Large intestine (tissue), 3 donors: Measurements from ENCODE around the gene HES5. TPM values are rescaled to one million over a fixed set of nuclear protein-coding genes. Genes with fewer than 3 reads are reported as not detected.

Experiments
- DNase-seq, 2 donors: peaks; one replicate each; pipeline versions ENCODE4 v3.0.0 to v3.0.0-alpha.2; 2013
- H3K27ac ChIP-seq: one replicate; pipeline ENCODE4 v1.5.1; 2013; ENCODE audit warnings: low read length
- H3K27me3 ChIP-seq: 2 replicates; pipeline ENCODE4 v1.6.1; 2013; ENCODE audit warnings: low read length; ENCODE audit not compliant: control insufficient read depth, insufficient read depth
- H3K36me3 ChIP-seq: 2 replicates; pipeline ENCODE4 v1.6.1; 2013; ENCODE audit warnings: low read length; ENCODE audit not compliant: control insufficient read depth, insufficient read depth
- H3K4me1 ChIP-seq: one replicate; pipeline ENCODE4 v1.6.1; 2013; ENCODE audit warnings: low read length; ENCODE audit not compliant: control insufficient read depth, insufficient read depth
- H3K4me3 ChIP-seq: one replicate; pipeline ENCODE4 v1.5.1; 2013; ENCODE audit warnings: low read length
- H3K9me3 ChIP-seq: one replicate; pipeline ENCODE4 v1.6.1; 2013; ENCODE audit warnings: mild to moderate bottlenecking, low read depth, low read length, moderate library complexity; ENCODE audit not compliant: control insufficient read depth
- WGBS: methylation state at CpG from one replicate; pipeline ENCODE4 v1.1.5; 2013; ENCODE audit warnings: low lambda C conversion rate; ENCODE audit not compliant: insufficient coverage; 5-methylcytosine and 5-hydroxymethylcytosine counted together
- polyA plus RNA-seq: library from polyadenylated mRNA; unstranded; fragments of 120-200 nt; gene quantifications from one replicate; pipeline ENCODE4 v1.2.1, GENCODE V29; 2013

The HES5 gene
- polyA plus RNA-seq, 1 donor = 0.31 TPM

DNA sequence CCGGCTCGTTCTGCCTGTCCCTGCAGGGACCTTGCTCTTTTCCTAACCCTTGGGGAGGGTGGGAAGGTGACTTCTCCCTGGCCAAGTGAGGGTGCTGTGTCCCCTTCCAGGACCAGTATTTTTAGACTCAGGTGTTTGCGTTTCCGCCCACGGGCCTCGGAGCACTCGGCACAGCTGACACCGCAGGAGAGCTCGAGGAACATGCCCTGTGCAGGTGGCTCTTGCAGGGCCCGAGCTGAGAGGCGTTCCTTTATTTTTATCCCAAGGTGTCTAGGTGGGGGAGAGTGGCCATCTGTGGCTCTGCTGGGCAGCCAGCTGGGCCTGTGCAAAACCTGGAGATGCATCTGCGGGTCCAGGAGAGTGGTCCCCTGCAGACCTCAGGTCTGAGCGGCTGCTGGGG lies 38.0 kb downstream of the HES5 start:
- WGBS = no CpG with 5 or more reads among the region's 13 CpGs
- H3K9me3 ChIP-seq = peaks cover 3% of the 10 kb centered on the region
- no peaks in the 10 kb centered on the region for H3K36me3 ChIP-seq
- peaks cover 7% of the 10 kb centered on the region for H3K4me1 ChIP-seq
- H3K27ac ChIP-seq = no peak overlapping the region
- H3K27me3 ChIP-seq = peaks cover 3% of the 10 kb centered on the region
- no peak for DNase-seq
- H3K4me3 ChIP-seq = no peak overlapping the region

DNA sequence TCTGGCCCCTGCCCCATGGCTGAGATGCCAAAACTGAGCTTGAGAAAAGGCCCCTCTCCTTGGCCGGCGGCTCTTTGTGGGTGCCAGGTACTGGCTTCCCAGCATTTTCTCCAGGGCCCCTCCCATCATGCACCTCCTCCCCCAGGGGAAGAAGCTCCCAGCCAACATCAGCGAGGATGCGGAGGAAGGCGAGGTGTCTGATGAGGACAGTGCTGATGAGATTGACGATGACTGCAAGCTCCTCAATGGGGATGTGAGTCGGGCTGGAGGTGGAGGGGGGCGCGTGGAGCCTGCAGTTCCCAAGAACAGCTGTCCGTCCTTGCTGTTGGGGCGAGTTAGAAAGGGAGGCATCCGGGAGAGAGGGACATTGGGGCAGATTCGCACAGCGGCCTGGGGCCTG lies 40.4 kb downstream of the HES5 start:
- no peak overlapping the region for H3K4me3 ChIP-seq
- WGBS = no CpG with 5 or more reads among the region's 14 CpGs
- no peak for DNase-seq
- peaks cover 3% of the 10 kb centered on the region for H3K27me3 ChIP-seq
- H3K9me3 ChIP-seq = peaks cover 3% of the 10 kb centered on the region
- no peaks in the 10 kb centered on the region for H3K36me3 ChIP-seq
- no peak overlapping the region for H3K27ac ChIP-seq
- peaks cover 21% of the 10 kb centered on the region for H3K4me1 ChIP-seq

DNA sequence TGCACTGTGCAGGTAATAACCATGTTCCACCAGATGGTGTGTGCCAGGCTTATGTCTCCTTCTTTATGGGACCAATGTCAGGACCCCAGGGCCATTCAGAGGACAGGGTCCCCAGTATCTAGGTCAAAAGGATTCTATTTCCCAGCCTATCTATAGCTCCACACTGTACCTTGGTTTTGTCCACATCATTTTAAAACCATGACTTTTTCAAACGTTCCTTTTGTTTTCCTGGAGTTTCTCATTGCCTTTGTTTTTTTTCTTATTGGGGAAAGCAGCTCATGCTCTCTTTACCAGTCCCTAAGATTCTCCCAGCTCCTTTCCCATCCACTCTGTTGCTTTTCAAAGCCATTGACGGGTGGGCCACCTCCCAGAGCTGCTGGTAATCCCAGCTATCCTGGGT lies 41.4 kb downstream of the HES5 start:
- peaks cover 17% of the 10 kb centered on the region for H3K4me1 ChIP-seq
- peaks cover 3% of the 10 kb centered on the region for H3K9me3 ChIP-seq
- H3K4me3 ChIP-seq = no peak overlapping the region
- no peak overlapping the region for H3K27ac ChIP-seq
- no peak for DNase-seq
- H3K36me3 ChIP-seq = no peaks in the 10 kb centered on the region
- peaks cover 3% of the 10 kb centered on the region for H3K27me3 ChIP-seq
- 100% methylated on average over 1 of the region's 2 CpGs for WGBS

DNA sequence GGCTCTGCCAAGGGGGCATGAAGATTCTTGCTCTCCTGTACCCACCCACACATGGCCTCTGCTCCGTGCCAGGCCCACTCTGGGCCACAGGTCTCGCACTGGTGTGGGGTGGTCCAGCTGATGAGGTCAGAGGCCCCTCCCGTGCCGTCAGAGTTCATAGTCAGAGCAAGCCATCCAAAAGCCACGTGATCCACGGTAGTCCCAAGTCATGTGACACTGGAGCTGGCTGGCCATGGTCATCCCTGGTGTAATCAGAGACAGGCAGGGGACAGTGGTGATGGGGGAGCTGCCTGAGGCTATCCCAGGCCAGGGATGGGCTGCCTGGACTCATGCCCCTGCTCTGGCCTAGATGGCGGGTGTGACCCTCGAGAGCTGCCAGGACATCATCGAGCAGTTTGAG lies 43.5 kb downstream of the HES5 start:
- peaks cover 3% of the 10 kb centered on the region for H3K9me3 ChIP-seq
- H3K4me3 ChIP-seq = no peak overlapping the region
- no peaks in the 10 kb centered on the region for H3K36me3 ChIP-seq
- H3K27ac ChIP-seq = no peak overlapping the region
- DNase-seq = no peak
- WGBS = no CpG with 5 or more reads among the region's 9 CpGs
- no peaks in the 10 kb centered on the region for H3K27me3 ChIP-seq
- H3K4me1 ChIP-seq = peaks cover 21% of the 10 kb centered on the region

DNA sequence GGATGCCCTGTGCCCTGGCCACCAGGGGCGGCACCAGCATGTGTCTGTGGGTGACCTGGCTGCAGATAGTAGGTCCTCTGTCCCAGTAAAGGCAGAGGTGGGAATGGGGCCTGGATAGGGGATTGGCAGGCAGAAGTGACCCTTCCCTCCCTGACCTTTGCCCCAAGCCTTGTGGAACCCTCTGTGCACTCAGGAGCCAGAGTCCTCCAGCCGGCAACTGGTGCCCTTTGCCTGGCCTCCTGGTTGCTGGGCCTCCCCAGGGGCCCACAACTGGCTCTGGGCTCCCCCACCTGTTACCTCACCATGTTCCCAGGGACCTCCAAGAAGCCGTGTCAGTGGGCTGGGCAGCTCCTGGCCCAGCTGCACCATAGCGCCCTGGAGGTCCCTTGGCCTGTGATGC lies 44.0 kb downstream of the HES5 start:
- Histone ChIP-seq H3K4me3 (no peak overlapping the region), H3K36me3 (no peaks in the 10 kb centered on the region), H3K9me3 (peaks cover 3% of the 10 kb centered on the region), H3K4me1 (peaks cover 26% of the 10 kb centered on the region), H3K27ac (no peak overlapping the region), H3K27me3 (no peaks in the 10 kb centered on the region)
- no CpG with 5 or more reads among the region's 4 CpGs for WGBS
- DNase-seq = peak; percentile 50 to 72

DNA sequence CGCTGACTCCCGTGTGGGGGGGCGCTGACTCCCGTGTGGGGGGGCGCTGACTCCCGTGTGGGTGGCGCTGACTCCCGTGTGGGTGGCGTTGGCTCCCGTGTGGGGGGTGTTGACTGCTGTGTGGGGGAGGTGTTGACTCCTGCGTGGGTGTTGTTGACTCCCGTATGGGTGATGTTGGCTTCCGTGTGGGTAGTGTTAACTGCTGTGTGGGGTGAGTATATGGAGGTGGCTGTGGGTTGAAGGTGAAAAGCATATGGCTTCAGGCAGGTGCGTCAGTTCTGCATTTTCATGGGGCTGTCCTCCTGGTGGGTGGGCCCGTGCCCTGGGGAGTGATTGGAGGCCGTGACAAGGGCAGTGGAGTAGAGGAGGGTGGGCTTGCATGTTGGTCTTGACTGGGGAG lies 46.1 kb downstream of the HES5 start:
- Histone ChIP-seq H3K9me3 (peaks cover 3% of the 10 kb centered on the region), H3K27ac (no peak overlapping the region), H3K27me3 (no peaks in the 10 kb centered on the region), H3K4me1 (peaks cover 30% of the 10 kb centered on the region), H3K4me3 (no peak overlapping the region), H3K36me3 (no peaks in the 10 kb centered on the region)
- no peak for DNase-seq
- no CpG with 5 or more reads among the region's 16 CpGs for WGBS

DNA sequence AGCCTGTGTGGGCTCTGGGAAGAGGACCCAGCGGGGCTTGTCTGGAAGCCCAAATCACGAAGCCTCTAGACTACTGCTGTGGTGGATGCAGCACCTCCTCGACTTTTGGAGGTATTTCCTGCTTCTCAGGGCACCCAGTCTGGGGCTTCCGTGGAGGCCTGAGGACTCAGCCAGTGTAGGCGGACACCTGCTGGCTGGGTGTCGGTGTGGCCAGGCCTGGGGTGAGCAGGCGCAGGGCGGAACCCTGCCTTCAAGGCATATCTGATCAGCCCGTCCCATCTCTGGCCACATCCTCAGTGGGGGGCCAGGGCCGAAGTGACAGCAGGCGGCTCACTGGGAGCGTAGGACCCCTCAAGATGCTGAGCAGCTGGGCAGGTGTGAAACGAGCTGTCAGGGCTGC lies 47.0 kb downstream of the HES5 start:
- no peaks in the 10 kb centered on the region for H3K27me3 ChIP-seq
- no peaks in the 10 kb centered on the region for H3K36me3 ChIP-seq
- peaks cover 3% of the 10 kb centered on the region for H3K9me3 ChIP-seq
- no peak for DNase-seq
- no CpG with 5 or more reads among the region's 13 CpGs for WGBS
- H3K4me3 ChIP-seq = no peak overlapping the region
- H3K27ac ChIP-seq = no peak overlapping the region
- H3K4me1 ChIP-seq = peaks cover 38% of the 10 kb centered on the region

DNA sequence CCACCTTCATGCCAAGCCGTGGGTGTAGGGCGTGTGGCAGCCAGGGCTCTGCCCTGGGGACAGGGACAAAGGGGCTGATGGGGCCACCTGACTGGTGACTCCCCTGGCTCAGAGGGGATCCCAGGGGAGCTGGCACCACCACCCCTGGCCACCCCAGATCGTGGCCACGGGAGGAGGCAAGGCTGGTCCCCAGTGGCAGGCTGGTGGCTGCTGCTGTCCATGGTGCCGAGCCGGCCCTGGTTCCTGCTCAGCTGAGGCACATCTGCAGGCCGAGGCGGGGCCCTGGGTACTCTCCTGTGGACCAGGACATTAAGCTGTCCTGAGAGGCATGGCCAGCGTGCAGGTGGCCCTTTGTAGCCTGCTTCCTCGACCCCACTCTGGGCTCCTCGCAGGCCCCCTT lies 47.5 kb downstream of the HES5 start:
- H3K36me3 ChIP-seq = no peaks in the 10 kb centered on the region
- no peak overlapping the region for H3K4me3 ChIP-seq
- no peak overlapping the region for H3K27ac ChIP-seq
- peaks cover under 1% of the 10 kb centered on the region for H3K9me3 ChIP-seq
- H3K4me1 ChIP-seq = peaks cover 42% of the 10 kb centered on the region
- H3K27me3 ChIP-seq = no peaks in the 10 kb centered on the region
- DNase-seq = no peak
- no CpG with 5 or more reads among the region's 11 CpGs for WGBS

DNA sequence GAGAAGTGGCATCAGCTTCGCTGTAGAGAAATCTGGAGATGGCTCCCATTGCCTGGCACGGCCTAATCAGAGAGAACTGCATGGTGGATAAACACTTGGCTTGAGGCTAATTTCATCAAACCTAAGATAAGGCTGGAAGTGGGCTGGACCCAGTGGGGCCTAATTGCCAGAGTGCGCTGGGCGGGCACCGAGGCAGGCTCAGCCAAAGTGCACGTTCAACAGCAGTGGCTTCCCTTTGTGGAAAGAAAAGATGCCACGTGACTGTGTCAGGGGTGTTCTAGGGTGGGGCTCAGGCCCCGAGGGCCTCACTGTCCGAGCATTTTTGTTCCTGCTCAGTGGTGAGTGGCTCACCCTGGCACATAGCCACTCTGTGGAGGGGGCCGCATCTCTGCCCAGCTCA lies 48.2 kb downstream of the HES5 start:
- Histone ChIP-seq H3K4me3 (no peak overlapping the region), H3K4me1 (peaks cover 49% of the 10 kb centered on the region), H3K27ac (peak overlapping the region; percentile 48), H3K27me3 (no peaks in the 10 kb centered on the region), H3K9me3 (no peaks in the 10 kb centered on the region), H3K36me3 (no peaks in the 10 kb centered on the region)
- peak; percentile 53 to 72 for DNase-seq
- WGBS = no CpG with 5 or more reads among the region's 10 CpGs

DNA sequence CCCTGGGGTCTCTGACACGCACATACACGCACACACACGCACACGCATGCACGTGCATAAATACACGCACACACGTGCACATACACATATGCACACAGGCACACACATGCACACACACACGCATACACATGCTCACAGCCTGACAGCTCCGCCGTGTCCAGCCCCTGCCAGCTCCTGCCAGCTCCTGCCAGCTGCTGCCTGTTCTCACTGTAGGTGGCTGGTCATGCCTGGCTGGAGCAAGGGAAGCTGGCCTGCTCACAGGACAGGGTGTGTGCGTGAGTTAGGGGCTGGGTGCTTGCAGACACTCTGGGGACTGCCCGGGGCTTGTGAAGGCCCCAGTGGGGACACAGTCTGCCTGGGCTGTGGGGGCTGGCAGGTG lies 49.1 kb downstream of the HES5 start:
- Histone ChIP-seq H3K4me3 (no peak overlapping the region), H3K9me3 (no peaks in the 10 kb centered on the region), H3K36me3 (no peaks in the 10 kb centered on the region), H3K27ac (peak overlapping the region; percentile 48), H3K4me1 (peaks cover 40% of the 10 kb centered on the region), H3K27me3 (no peaks in the 10 kb centered on the region)
- no CpG with 5 or more reads among the region's 12 CpGs for WGBS
- no peak for DNase-seq

DNA sequence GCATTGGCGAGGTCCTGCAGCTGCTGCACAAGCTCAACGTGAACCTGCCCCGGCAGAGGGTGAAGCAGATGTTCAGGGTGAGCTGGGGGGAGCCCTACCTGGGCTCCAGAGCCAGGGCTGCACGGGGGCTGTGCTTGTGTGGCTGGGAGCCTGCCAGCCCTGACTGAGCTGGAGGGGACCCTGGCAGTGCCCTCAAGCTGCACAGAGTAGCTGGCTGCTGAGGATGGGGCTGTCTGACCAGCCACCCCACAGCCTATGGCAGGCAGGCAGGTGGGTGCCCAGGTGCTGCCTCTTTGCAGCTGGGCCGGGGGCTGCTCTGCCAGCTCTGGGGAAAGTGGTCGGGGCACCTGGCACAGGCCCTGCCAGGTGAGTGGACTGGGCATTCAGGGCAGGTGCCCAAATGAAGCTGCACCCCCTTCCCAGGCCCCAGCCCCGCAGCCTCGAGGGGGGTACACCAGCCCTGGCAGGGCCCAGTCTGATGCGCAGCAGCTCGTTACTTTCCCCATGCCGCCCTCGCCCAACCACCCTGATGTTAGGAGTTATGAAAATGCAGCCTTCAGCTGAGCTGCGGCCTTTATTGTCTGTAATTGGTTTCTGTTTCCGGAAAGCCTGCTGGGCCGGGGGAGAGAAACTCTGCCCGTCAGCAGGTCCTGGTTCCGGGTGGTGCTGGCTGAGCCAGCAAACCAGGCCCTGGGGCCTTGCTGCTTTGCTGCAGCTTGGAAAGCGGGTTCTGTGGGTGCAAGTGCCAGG lies 49.7 kb downstream of the HES5 start:
- no CpG with 5 or more reads among the region's 18 CpGs for WGBS
- no peaks in the 10 kb centered on the region for H3K36me3 ChIP-seq
- no peaks in the 10 kb centered on the region for H3K27me3 ChIP-seq
- H3K4me3 ChIP-seq = no peak overlapping the region
- H3K27ac ChIP-seq = no peak overlapping the region
- H3K9me3 ChIP-seq = no peaks in the 10 kb centered on the region
- no peak for DNase-seq
- H3K4me1 ChIP-seq = peaks cover 35% of the 10 kb centered on the region
